Measurements from ENCODE around the gene CDK4. TPM values are rescaled to one million over a fixed set of nuclear protein-coding genes. Genes with fewer than 3 reads are reported as not detected.

The CDK4 gene
- polyA plus RNA-seq, 2 donors, result 22.1 to 52.6 TPM

GRCh38 chr12:57729321-57729844 is 22.7 kb downstream of the CDK4 start:
- H3K27me3 ChIP-seq (ENCODE audit: control insufficient read depth in 1 of 2, insufficient read depth in 2 of 2, low read length in 2 of 2), result no peaks in the 10 kb centered on the region
- no peak overlapping the region for H3K27ac ChIP-seq (ENCODE audit: low read depth in 2 of 2, low read length in 1 of 2)
- 50 to 53% methylated on average over 5 of the region's 5 CpGs for WGBS, 2 donors
- peaks cover 8 to 11% of the 10 kb centered on the region in 2 donors for H3K4me1 ChIP-seq (ENCODE audit: control insufficient read depth in 2 of 2, insufficient read depth in 2 of 2, low read length in 1 of 2)
- no peaks in the 10 kb centered on the region for H3K9me3 ChIP-seq (ENCODE audit: control insufficient read depth in 2 of 2, insufficient read depth in 1 of 2, low read depth in 1 of 2, low read length in 1 of 2)
- H3K36me3 ChIP-seq (ENCODE audit: control insufficient read depth in 2 of 2, insufficient read depth in 2 of 2, low read length in 1 of 2), result no peaks in the 10 kb centered on the region
- H3K4me3 ChIP-seq (ENCODE audit: low read depth in 1 of 2, low read length in 2 of 2), result no peak overlapping the region

- H3K4me1 ChIP-seq (ENCODE audit: control insufficient read depth in 2 of 2, insufficient read depth in 2 of 2, low read length in 1 of 2), result peaks cover 8 to 11% of the 10 kb centered on the region in 2 donors
- H3K27me3 ChIP-seq (ENCODE audit: control insufficient read depth in 1 of 2, insufficient read depth in 2 of 2, low read length in 2 of 2), result no peaks in the 10 kb centered on the region
- H3K9me3 ChIP-seq (ENCODE audit: control insufficient read depth in 2 of 2, insufficient read depth in 1 of 2, low read depth in 1 of 2, low read length in 1 of 2), result no peaks in the 10 kb centered on the region
- H3K36me3 ChIP-seq (ENCODE audit: control insufficient read depth in 2 of 2, insufficient read depth in 2 of 2, low read length in 1 of 2), result no peaks in the 10 kb centered on the region
- WGBS, 2 donors, result 66 to 72% methylated on average over 21 of the region's 21 CpGs
- H3K27ac ChIP-seq (ENCODE audit: low read depth in 2 of 2, low read length in 1 of 2), result no peak overlapping the region
- H3K4me3 ChIP-seq (ENCODE audit: low read depth in 1 of 2, low read length in 2 of 2), result no peak overlapping the region
Observed at GRCh38 chr12:57727758-57728395, 24.2 kb downstream of the CDK4 start.

GRCh38 chr12:57726884-57727757 is 25.0 kb downstream of the CDK4 start:
- no peaks in the 10 kb centered on the region for H3K27me3 ChIP-seq (ENCODE audit: control insufficient read depth in 1 of 2, insufficient read depth in 2 of 2, low read length in 2 of 2)
- peak overlapping the region; percentile 59 to 84 for H3K4me3 ChIP-seq (ENCODE audit: low read depth in 1 of 2, low read length in 2 of 2)
- peak overlapping the region; percentile 3 to 72 for H3K27ac ChIP-seq (ENCODE audit: low read depth in 2 of 2, low read length in 1 of 2)
- H3K9me3 ChIP-seq (ENCODE audit: control insufficient read depth in 2 of 2, insufficient read depth in 1 of 2, low read depth in 1 of 2, low read length in 1 of 2), result no peaks in the 10 kb centered on the region
- 33 to 34% methylated on average over 76 of the region's 76 CpGs for WGBS, 2 donors
- peaks cover 8 to 11% of the 10 kb centered on the region in 2 donors for H3K4me1 ChIP-seq (ENCODE audit: control insufficient read depth in 2 of 2, insufficient read depth in 2 of 2, low read length in 1 of 2)
- H3K36me3 ChIP-seq (ENCODE audit: control insufficient read depth in 2 of 2, insufficient read depth in 2 of 2, low read length in 1 of 2), result no peaks in the 10 kb centered on the region

GRCh38 chr12:57726151-57726883 is 25.8 kb downstream of the CDK4 start:
- H3K4me3 ChIP-seq (ENCODE audit: low read depth in 1 of 2, low read length in 2 of 2), result peak overlapping the region; percentile 59 to 84
- no peaks in the 10 kb centered on the region for H3K9me3 ChIP-seq (ENCODE audit: control insufficient read depth in 2 of 2, insufficient read depth in 1 of 2, low read depth in 1 of 2, low read length in 1 of 2)
- peak overlapping the region; percentile 72 to 86 for H3K27ac ChIP-seq (ENCODE audit: low read depth in 2 of 2, low read length in 1 of 2)
- H3K36me3 ChIP-seq (ENCODE audit: control insufficient read depth in 2 of 2, insufficient read depth in 2 of 2, low read length in 1 of 2), result peaks cover 0 to 4% of the 10 kb centered on the region in 2 donors
- no peaks in the 10 kb centered on the region for H3K27me3 ChIP-seq (ENCODE audit: control insufficient read depth in 1 of 2, insufficient read depth in 2 of 2, low read length in 2 of 2)
- peaks cover 8 to 11% of the 10 kb centered on the region in 2 donors for H3K4me1 ChIP-seq (ENCODE audit: control insufficient read depth in 2 of 2, insufficient read depth in 2 of 2, low read length in 1 of 2)
- 24 to 30% methylated on average over 74 to 79 of the region's 79 CpGs for WGBS, 2 donors

- Histone ChIP-seq H3K27me3 (ENCODE audit: control insufficient read depth in 1 of 2, insufficient read depth in 2 of 2, low read length in 2 of 2) (no peaks in the 10 kb centered on the region), H3K4me1 (ENCODE audit: control insufficient read depth in 2 of 2, insufficient read depth in 2 of 2, low read length in 1 of 2) (peaks cover 8 to 11% of the 10 kb centered on the region in 2 donors), H3K9me3 (ENCODE audit: control insufficient read depth in 2 of 2, insufficient read depth in 1 of 2, low read depth in 1 of 2, low read length in 1 of 2) (no peaks in the 10 kb centered on the region), H3K4me3 (ENCODE audit: low read depth in 1 of 2, low read length in 2 of 2) (peak overlapping the region in 1 of 2 donors; percentile 84), H3K27ac (ENCODE audit: low read depth in 2 of 2, low read length in 1 of 2) (peak overlapping the region in 1 of 2 donors; percentile 72), H3K36me3 (ENCODE audit: control insufficient read depth in 2 of 2, insufficient read depth in 2 of 2, low read length in 1 of 2) (peaks cover 0 to 9% of the 10 kb centered on the region in 2 donors)
- 25 to 30% methylated on average over 10 of the region's 10 CpGs for whole genome bisulfite sequencing, 2 donors
Observed at GRCh38 chr12:57725851-57726150, 26.3 kb downstream of the CDK4 start.

- 39 to 50% methylated on average over 8 to 11 of the region's 11 CpGs for WGBS, 2 donors
- H3K4me1 ChIP-seq (ENCODE audit: control insufficient read depth in 2 of 2, insufficient read depth in 2 of 2, low read length in 1 of 2), result peaks cover 8 to 11% of the 10 kb centered on the region in 2 donors
- H3K36me3 ChIP-seq (ENCODE audit: control insufficient read depth in 2 of 2, insufficient read depth in 2 of 2, low read length in 1 of 2), result peaks cover 5 to 15% of the 10 kb centered on the region in 2 donors
- H3K9me3 ChIP-seq (ENCODE audit: control insufficient read depth in 2 of 2, insufficient read depth in 1 of 2, low read depth in 1 of 2, low read length in 1 of 2), result no peaks in the 10 kb centered on the region
- H3K27me3 ChIP-seq (ENCODE audit: control insufficient read depth in 1 of 2, insufficient read depth in 2 of 2, low read length in 2 of 2), result no peaks in the 10 kb centered on the region
- no peak overlapping the region for H3K27ac ChIP-seq (ENCODE audit: low read depth in 2 of 2, low read length in 1 of 2)
- H3K4me3 ChIP-seq (ENCODE audit: low read depth in 1 of 2, low read length in 2 of 2), result no peak overlapping the region
Observed at GRCh38 chr12:57724936-57725740, 27.0 kb downstream of the CDK4 start.

- no peaks in the 10 kb centered on the region for H3K27me3 ChIP-seq (ENCODE audit: control insufficient read depth in 1 of 2, insufficient read depth in 2 of 2, low read length in 2 of 2)
- no peak overlapping the region for H3K27ac ChIP-seq (ENCODE audit: low read depth in 2 of 2, low read length in 1 of 2)
- 83 to 86% methylated on average over 12 of the region's 12 CpGs for WGBS, 2 donors
- peaks cover 7 to 21% of the 10 kb centered on the region in 2 donors for H3K36me3 ChIP-seq (ENCODE audit: control insufficient read depth in 2 of 2, insufficient read depth in 2 of 2, low read length in 1 of 2)
- peaks cover 8 to 11% of the 10 kb centered on the region in 2 donors for H3K4me1 ChIP-seq (ENCODE audit: control insufficient read depth in 2 of 2, insufficient read depth in 2 of 2, low read length in 1 of 2)
- no peaks in the 10 kb centered on the region for H3K9me3 ChIP-seq (ENCODE audit: control insufficient read depth in 2 of 2, insufficient read depth in 1 of 2, low read depth in 1 of 2, low read length in 1 of 2)
- no peak overlapping the region for H3K4me3 ChIP-seq (ENCODE audit: low read depth in 1 of 2, low read length in 2 of 2)
Observed at GRCh38 chr12:57724003-57724935, 27.8 kb downstream of the CDK4 start.

GRCh38 chr12:57723630-57723962 is 28.5 kb downstream of the CDK4 start:
- Histone ChIP-seq H3K36me3 (ENCODE audit: control insufficient read depth in 2 of 2, insufficient read depth in 2 of 2, low read length in 1 of 2) (peaks cover 8 to 25% of the 10 kb centered on the region in 2 donors), H3K27ac (ENCODE audit: low read depth in 2 of 2, low read length in 1 of 2) (no peak overlapping the region), H3K4me3 (ENCODE audit: low read depth in 1 of 2, low read length in 2 of 2) (no peak overlapping the region), H3K9me3 (ENCODE audit: control insufficient read depth in 2 of 2, insufficient read depth in 1 of 2, low read depth in 1 of 2, low read length in 1 of 2) (no peaks in the 10 kb centered on the region), H3K4me1 (ENCODE audit: control insufficient read depth in 2 of 2, insufficient read depth in 2 of 2, low read length in 1 of 2) (peaks cover 8 to 11% of the 10 kb centered on the region in 2 donors), H3K27me3 (ENCODE audit: control insufficient read depth in 1 of 2, insufficient read depth in 2 of 2, low read length in 2 of 2) (no peaks in the 10 kb centered on the region)
- 66 to 83% methylated on average over 2 of the region's 2 CpGs for WGBS, 2 donors

Measured in esophagus (tissue), 2 donors.